Caki2 (cell line): ENCODE data around the gene ZYX. TPM values are rescaled to one million over a fixed set of nuclear protein-coding genes. Genes with fewer than 3 reads are reported as not detected.
"Not testable (repeated sequence)": the region's sequence is repeated elsewhere in the genome, so short reads cannot be mapped to it uniquely, and the experiment has no call there.

ENCODE experiments used
- DNase-seq: peaks from one replicate; pipeline ENCODE4 v3.0.0-alpha.2; 2015; ENCODE audit warnings: low read depth
- in situ Hi-C: cut with HindIII; loops from 2 replicates; pipeline ENCODE4 v1.10.0; 2016; ENCODE audit warnings: low sequenced_read_pairs, low pct_unique_long_range_greater_than_20kb, mixed read lengths
- total RNA-seq: library from RNA; depleted of rRNA; stranded (reverse); fragments of >200 nt; shearing (Covaris generic); gene quantifications from 2 replicates; pipeline ENCODE4 v1.2.3, GENCODE V29; 2014; ENCODE audit warnings: low replicate concordance

Gene ZYX
- total RNA-seq, 1 experiment from 2014 or later, result 23.2 TPM

GRCh38 chr7:143408252-143408685 lies 27.1 kb downstream of the ZYX start:
- in situ Hi-C loops, result no loop called here
- no peak for DNase-seq

GRCh38 chr7:143408686-143409561 lies 27.8 kb downstream of the ZYX start, which contains the start of gene EPHA1:
EPHA1 (minus strand) TSS chr7:143408856; CDS start chr7:143408805, 51 bp downstream.
- in situ Hi-C loops, result no loop called here

GRCh38 chr7:143410521-143411004 lies 29.4 kb downstream of the ZYX start:
- no peak for DNase-seq
- in situ Hi-C loops, result no loop called here

More at GRCh38 chr7:143408686-143409561, 27.8 kb downstream of the ZYX start, which contains the start of gene EPHA1:
- no peak for DNase-seq

GRCh38 chr7:143411976-143412708 lies 31.0 kb downstream of the ZYX start:
- no peak for DNase-seq
- in situ Hi-C loops, result no loop called here

GRCh38 chr7:143413123-143413522 lies 32.0 kb downstream of the ZYX start:
- in situ Hi-C loops, result no loop called here
- no peak for DNase-seq

- DNase-seq, in situ Hi-C loops: not testable (repeated sequence)
Observed at GRCh38 chr7:143415209-143415608, 34.1 kb downstream of the ZYX start.

- no peak for DNase-seq
- in situ Hi-C loops, result no loop called here
Observed at GRCh38 chr7:143415742-143416397, 34.7 kb downstream of the ZYX start.

- peak; percentile 14 for DNase-seq
- in situ Hi-C loops, result no loop called here
Observed at GRCh38 chr7:143416565-143417149, 35.5 kb downstream of the ZYX start.

GRCh38 chr7:143417734-143418383 lies 36.7 kb downstream of the ZYX start:
- in situ Hi-C loops, result no loop called here
- DNase-seq, result no peak

GRCh38 chr7:143418681-143419458 lies 37.7 kb downstream of the ZYX start:
- in situ Hi-C loops, result no loop called here
- no peak for DNase-seq

- in situ Hi-C loops, result no loop called here
- no peak for DNase-seq
Observed at GRCh38 chr7:143419880-143420279, 38.7 kb downstream of the ZYX start.

- in situ Hi-C loops, DNase-seq: not testable (repeated sequence)
Observed at GRCh38 chr7:143420624-143421023, 39.5 kb downstream of the ZYX start.

- in situ Hi-C loops, result no loop called here
- no peak for DNase-seq
Observed at GRCh38 chr7:143422033-143422432, 40.9 kb downstream of the ZYX start.

GRCh38 chr7:143424476-143424875 lies 43.3 kb downstream of the ZYX start:
- DNase-seq, in situ Hi-C loops: not testable (repeated sequence)

- no peak for DNase-seq
- in situ Hi-C loops, result no loop called here
Observed at GRCh38 chr7:143426479-143427142, 45.5 kb downstream of the ZYX start.
